WTC11 (cell line): ENCODE measurements around the gene DNAH17. TPM values are rescaled to one million over a fixed set of nuclear protein-coding genes. Genes with fewer than 3 reads are reported as not detected.

Source experiments
- ATAC-seq: fragments of 200-7000 bp; cut with Tn5 transposase; 2 replicates; pipeline ENCODE4 v1.10.0; 2021; ENCODE audit warnings: mild to moderate bottlenecking, moderate library complexity
- CTCF ChIA-PET: fragments of 300-600 bp; sonication (Branson Sonifier 250); formaldehyde crosslinking; loops from one replicate; lab custom pipeline; 2021; ENCODE audit warnings: antibody characterized with exemption; lab: Charles Lee
- POLR2A ChIA-PET: fragments of 350-600 bp; sonication (Branson Sonifier 250); formaldehyde crosslinking; loops from one replicate; lab custom pipeline; 2021; ENCODE audit warnings: antibody characterized with exemption; lab: Charles Lee
- DNase-seq: peaks from one replicate; pipeline ENCODE4 v3.0.0; 2021; ENCODE audit warnings: low spot score
- H3K27ac Mint-ChIP-seq: 2 replicates; pipeline ENCODE4 v1.8.0; 2021; ENCODE audit warnings: mixed read lengths
- H3K27me3 Mint-ChIP-seq: 2 replicates; pipeline ENCODE4 v1.8.0; 2021; ENCODE audit warnings: low read depth, mild to moderate bottlenecking, moderate library complexity, mixed read lengths
- H3K36me3 Mint-ChIP-seq: 2 replicates; pipeline ENCODE4 v1.8.0; 2021; ENCODE audit warnings: mixed read lengths
- H3K4me1 Mint-ChIP-seq: 2 replicates; pipeline ENCODE4 v1.8.0; 2022; ENCODE audit warnings: mixed read lengths
- H3K4me3 Mint-ChIP-seq: 2 replicates; pipeline ENCODE4 v1.8.0; 2021; ENCODE audit warnings: mild to moderate bottlenecking, moderate library complexity, mixed read lengths
- H3K9me3 Mint-ChIP-seq: 2 replicates; pipeline ENCODE4 v1.8.0; 2021; ENCODE audit warnings: mixed read lengths
- CDX4 ChIP-seq: fragments of 250-450 bp; sonication (Bioruptor Pico); IDR thresholded peaks from 2 replicates; pipeline ENCODE4 v1.9.0; 2021; ENCODE audit warnings: moderate library complexity, mild to moderate bottlenecking, inconsistent platforms, borderline replicate concordance
- RELA ChIP-seq: sonication (generic); formaldehyde crosslinking; IDR thresholded peaks from 2 replicates; pipeline ENCODE4 v1.8.1; 2022; ENCODE audit warnings: missing genetic modification reagents, mild to moderate bottlenecking, borderline replicate concordance
- SMAD4 ChIP-seq: sonication (generic); formaldehyde crosslinking; IDR thresholded peaks from 2 replicates; pipeline ENCODE4 v1.8.0; 2022; ENCODE audit warnings: mild to moderate bottlenecking, missing genetic modification reagents
- USF1 ChIP-seq: sonication (generic); formaldehyde crosslinking; IDR thresholded peaks from 2 replicates; pipeline ENCODE4 v1.8.0; 2022; ENCODE audit warnings: mild to moderate bottlenecking, missing genetic modification reagents
- total RNA-seq: library from RNA; stranded (reverse); gene quantifications from 3 replicates; pipeline ENCODE4 v1.2.3, GENCODE V29; 2021
- TF ChIP-seq, protein P1 (sequence below): fragments of 250-450 bp; sonication (Bioruptor Pico); IDR thresholded peaks from 2 replicates; pipeline ENCODE4 v1.9.0; 2021; ENCODE audit warnings: mild to moderate bottlenecking
- TF ChIP-seq, protein P2 (sequence below): fragments of 250-450 bp; sonication (Bioruptor Pico); IDR thresholded peaks from 2 replicates; pipeline ENCODE4 v1.9.0; 2021; ENCODE audit warnings: mild to moderate bottlenecking, borderline replicate concordance
- TF ChIP-seq, protein P3 (sequence below): sonication (generic); formaldehyde crosslinking; IDR thresholded peaks from 2 replicates; pipeline ENCODE4 v1.8.1; 2022; ENCODE audit warnings: low read depth, mild to moderate bottlenecking, moderate library complexity, missing genetic modification reagents, borderline replicate concordance
- TF ChIP-seq, protein P4 (sequence below): sonication (generic); formaldehyde crosslinking; IDR thresholded peaks from 2 replicates; pipeline ENCODE4 v1.8.1; 2023; ENCODE audit warnings: mild to moderate bottlenecking, missing genetic modification reagents, moderate library complexity
- TF ChIP-seq, protein P5 (sequence below): fragments of 250-450 bp; sonication (Bioruptor Pico); IDR thresholded peaks from 2 replicates; pipeline ENCODE4 v2.1.2; 2022; ENCODE audit warnings: mild to moderate bottlenecking, moderate library complexity

Gene DNAH17
- total RNA-seq, 1 experiment from 2014 or later: 0.87 TPM

GRCh38 chr17:78412403-78412802 is 164.8 kb downstream of the DNAH17 start:
- CTCF ChIA-PET: interaction anchor here (0.6 to 1.9 kb wide), 11 partner anchors 8 to 161 kb away, joined by 3 to 11 read pairs (median 5); no protein-coding TSS in a partner anchor
- Mint-ChIP-seq H3K9me3 (no peaks in the 10 kb centered on the region), H3K36me3 (peaks cover 8% of the 10 kb centered on the region), H3K4me1 (peaks cover 13% of the 10 kb centered on the region), H3K27me3 (no peaks in the 10 kb centered on the region), H3K27ac (peak overlapping the region; percentile 27; the same call in 1 of the 2 replicates), H3K4me3 (no peak overlapping the region)
- POLR2A ChIA-PET: no interaction called here
- ATAC-seq: peak; percentile 25; the same call in 1 of the 2 replicates
- no peak for DNase-seq
- TF ChIP-seq, protein P1, sequence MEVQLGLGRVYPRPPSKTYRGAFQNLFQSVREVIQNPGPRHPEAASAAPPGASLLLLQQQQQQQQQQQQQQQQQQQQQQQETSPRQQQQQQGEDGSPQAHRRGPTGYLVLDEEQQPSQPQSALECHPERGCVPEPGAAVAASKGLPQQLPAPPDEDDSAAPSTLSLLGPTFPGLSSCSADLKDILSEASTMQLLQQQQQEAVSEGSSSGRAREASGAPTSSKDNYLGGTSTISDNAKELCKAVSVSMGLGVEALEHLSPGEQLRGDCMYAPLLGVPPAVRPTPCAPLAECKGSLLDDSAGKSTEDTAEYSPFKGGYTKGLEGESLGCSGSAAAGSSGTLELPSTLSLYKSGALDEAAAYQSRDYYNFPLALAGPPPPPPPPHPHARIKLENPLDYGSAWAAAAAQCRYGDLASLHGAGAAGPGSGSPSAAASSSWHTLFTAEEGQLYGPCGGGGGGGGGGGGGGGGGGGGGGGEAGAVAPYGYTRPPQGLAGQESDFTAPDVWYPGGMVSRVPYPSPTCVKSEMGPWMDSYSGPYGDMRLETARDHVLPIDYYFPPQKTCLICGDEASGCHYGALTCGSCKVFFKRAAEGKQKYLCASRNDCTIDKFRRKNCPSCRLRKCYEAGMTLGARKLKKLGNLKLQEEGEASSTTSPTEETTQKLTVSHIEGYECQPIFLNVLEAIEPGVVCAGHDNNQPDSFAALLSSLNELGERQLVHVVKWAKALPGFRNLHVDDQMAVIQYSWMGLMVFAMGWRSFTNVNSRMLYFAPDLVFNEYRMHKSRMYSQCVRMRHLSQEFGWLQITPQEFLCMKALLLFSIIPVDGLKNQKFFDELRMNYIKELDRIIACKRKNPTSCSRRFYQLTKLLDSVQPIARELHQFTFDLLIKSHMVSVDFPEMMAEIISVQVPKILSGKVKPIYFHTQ (CRISPR knock-in tag): no peak
- no peak for TF ChIP-seq SMAD4 (CRISPR knock-in tag)
- TF ChIP-seq, protein P2, sequence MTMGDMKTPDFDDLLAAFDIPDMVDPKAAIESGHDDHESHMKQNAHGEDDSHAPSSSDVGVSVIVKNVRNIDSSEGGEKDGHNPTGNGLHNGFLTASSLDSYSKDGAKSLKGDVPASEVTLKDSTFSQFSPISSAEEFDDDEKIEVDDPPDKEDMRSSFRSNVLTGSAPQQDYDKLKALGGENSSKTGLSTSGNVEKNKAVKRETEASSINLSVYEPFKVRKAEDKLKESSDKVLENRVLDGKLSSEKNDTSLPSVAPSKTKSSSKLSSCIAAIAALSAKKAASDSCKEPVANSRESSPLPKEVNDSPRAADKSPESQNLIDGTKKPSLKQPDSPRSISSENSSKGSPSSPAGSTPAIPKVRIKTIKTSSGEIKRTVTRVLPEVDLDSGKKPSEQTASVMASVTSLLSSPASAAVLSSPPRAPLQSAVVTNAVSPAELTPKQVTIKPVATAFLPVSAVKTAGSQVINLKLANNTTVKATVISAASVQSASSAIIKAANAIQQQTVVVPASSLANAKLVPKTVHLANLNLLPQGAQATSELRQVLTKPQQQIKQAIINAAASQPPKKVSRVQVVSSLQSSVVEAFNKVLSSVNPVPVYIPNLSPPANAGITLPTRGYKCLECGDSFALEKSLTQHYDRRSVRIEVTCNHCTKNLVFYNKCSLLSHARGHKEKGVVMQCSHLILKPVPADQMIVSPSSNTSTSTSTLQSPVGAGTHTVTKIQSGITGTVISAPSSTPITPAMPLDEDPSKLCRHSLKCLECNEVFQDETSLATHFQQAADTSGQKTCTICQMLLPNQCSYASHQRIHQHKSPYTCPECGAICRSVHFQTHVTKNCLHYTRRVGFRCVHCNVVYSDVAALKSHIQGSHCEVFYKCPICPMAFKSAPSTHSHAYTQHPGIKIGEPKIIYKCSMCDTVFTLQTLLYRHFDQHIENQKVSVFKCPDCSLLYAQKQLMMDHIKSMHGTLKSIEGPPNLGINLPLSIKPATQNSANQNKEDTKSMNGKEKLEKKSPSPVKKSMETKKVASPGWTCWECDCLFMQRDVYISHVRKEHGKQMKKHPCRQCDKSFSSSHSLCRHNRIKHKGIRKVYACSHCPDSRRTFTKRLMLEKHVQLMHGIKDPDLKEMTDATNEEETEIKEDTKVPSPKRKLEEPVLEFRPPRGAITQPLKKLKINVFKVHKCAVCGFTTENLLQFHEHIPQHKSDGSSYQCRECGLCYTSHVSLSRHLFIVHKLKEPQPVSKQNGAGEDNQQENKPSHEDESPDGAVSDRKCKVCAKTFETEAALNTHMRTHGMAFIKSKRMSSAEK: no peak
- TF ChIP-seq, protein P3, sequence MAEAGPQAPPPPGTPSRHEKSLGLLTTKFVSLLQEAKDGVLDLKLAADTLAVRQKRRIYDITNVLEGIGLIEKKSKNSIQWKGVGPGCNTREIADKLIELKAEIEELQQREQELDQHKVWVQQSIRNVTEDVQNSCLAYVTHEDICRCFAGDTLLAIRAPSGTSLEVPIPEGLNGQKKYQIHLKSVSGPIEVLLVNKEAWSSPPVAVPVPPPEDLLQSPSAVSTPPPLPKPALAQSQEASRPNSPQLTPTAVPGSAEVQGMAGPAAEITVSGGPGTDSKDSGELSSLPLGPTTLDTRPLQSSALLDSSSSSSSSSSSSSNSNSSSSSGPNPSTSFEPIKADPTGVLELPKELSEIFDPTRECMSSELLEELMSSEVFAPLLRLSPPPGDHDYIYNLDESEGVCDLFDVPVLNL (CRISPR knock-in tag): no peak
- TF ChIP-seq, protein P4, sequence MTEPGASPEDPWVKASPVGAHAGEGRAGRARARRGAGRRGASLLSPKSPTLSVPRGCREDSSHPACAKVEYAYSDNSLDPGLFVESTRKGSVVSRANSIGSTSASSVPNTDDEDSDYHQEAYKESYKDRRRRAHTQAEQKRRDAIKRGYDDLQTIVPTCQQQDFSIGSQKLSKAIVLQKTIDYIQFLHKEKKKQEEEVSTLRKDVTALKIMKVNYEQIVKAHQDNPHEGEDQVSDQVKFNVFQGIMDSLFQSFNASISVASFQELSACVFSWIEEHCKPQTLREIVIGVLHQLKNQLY (CRISPR knock-in tag): no peak

- Mint-ChIP-seq H3K36me3 (peaks cover 8% of the 10 kb centered on the region), H3K9me3 (no peaks in the 10 kb centered on the region), H3K27ac (peak overlapping the region; percentile 90), H3K27me3 (no peaks in the 10 kb centered on the region), H3K4me1 (peaks cover 17% of the 10 kb centered on the region), H3K4me3 (no peak overlapping the region)
- ChIA-PET CTCF (interaction anchor here (0.5 to 2.0 kb wide), 12 partner anchors 7 to 571 kb away, joined by 3 to 11 read pairs (median 4); no protein-coding TSS in a partner anchor), POLR2A (interaction anchor here (0.9 to 1.1 kb wide), 2 partner anchors 39 to 51 kb away, joined by 3 to 10 read pairs; no protein-coding TSS in a partner anchor)
- ATAC-seq (no peak; the same call in 1 of the 2 replicates), DNase-seq (no peak)
- TF ChIP-seq, protein P5, sequence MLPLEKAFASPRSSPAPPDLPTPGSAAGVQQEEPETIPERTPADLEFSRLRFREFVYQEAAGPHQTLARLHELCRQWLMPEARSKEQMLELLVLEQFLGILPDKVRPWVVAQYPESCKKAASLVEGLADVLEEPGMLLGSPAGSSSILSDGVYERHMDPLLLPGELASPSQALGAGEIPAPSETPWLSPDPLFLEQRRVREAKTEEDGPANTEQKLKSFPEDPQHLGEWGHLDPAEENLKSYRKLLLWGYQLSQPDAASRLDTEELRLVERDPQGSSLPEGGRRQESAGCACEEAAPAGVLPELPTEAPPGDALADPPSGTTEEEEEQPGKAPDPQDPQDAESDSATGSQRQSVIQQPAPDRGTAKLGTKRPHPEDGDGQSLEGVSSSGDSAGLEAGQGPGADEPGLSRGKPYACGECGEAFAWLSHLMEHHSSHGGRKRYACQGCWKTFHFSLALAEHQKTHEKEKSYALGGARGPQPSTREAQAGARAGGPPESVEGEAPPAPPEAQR (CRISPR knock-in tag): no peak
- TF ChIP-seq RELA (CRISPR knock-in tag) (no peak), USF1 (no peak), CDX4 (CRISPR knock-in tag) (no peak)
These were observed 165.8 kb downstream of the DNAH17 start for GRCh38 chr17:78411241-78411857.
